Peyer's patch (tissue), 4 donors: ENCODE data around the gene VPS16.

Experiments used
- POLR2A ChIP-seq, 2 donors: fragments of 450-650 bp; IDR thresholded peaks; one replicate each; pipeline ENCODE4 v1.5.1; 2017; ENCODE audit warnings: antibody characterized with exemption in 2 of 2, mild to moderate bottlenecking in 2 of 2, moderate library complexity in 2 of 2
- TF ChIP-seq, protein P1 (sequence below), 6 experiments: fragments of 450-650 bp in 4 of 6; fragments of 200-600 bp in 2 of 6; sonication (generic) in 1 of 6; IDR thresholded peaks; one replicate each; pipeline ENCODE4 v1.5.1; 2017 to 2019; ENCODE audit warnings: antibody characterized with exemption in 6 of 6, mild to moderate bottlenecking in 3 of 6, moderate library complexity in 1 of 6

DNA sequence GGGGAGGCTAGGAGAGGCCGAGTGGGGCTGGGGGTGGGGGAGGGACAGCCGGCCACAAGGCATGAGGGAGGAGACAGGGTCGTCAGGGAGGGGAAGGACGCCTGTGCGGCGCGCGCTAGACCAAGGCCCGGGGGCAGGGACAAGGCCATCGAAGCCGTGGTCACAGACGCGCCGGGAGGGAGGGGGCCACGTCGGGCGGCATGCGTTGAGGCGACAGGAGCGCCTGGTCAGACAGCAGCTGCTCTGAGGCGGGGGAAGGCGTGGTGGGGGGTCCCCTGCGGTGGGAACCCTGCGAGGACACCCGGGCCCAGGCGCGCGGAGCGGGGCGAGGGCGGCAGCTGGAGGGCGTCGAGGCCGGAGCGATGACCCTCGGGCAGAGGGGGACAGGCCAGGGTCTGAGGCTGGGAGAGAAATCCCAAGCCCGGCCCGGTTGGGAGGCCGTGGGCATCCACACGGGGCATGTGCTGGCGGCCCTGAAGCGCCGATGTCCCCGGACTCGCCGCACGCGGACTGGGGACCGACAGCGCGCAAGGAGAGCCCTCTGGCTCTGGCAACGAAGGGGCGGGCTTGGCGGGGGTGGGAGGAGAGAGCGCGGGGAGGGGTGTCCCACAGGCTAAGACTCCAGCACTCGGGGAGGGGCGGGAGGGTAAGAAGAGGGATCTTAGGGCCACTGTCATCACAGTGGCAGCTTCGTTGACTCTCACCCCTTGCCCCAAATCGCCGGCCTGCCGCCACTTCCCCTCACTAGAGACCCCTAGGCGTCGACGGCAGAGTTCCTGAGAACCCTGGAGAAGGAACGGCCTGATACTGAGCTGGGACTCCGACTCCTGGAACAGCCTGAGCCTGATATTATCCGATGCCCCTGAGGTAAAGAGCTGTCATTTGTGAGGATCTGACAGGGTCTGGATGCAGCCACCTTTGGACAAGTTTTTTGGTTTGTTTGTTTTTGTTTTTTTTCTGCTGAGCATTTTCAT, 19.4 kb upstream of the VPS16 start:
- TF ChIP-seq, protein P1, sequence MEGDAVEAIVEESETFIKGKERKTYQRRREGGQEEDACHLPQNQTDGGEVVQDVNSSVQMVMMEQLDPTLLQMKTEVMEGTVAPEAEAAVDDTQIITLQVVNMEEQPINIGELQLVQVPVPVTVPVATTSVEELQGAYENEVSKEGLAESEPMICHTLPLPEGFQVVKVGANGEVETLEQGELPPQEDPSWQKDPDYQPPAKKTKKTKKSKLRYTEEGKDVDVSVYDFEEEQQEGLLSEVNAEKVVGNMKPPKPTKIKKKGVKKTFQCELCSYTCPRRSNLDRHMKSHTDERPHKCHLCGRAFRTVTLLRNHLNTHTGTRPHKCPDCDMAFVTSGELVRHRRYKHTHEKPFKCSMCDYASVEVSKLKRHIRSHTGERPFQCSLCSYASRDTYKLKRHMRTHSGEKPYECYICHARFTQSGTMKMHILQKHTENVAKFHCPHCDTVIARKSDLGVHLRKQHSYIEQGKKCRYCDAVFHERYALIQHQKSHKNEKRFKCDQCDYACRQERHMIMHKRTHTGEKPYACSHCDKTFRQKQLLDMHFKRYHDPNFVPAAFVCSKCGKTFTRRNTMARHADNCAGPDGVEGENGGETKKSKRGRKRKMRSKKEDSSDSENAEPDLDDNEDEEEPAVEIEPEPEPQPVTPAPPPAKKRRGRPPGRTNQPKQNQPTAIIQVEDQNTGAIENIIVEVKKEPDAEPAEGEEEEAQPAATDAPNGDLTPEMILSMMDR (IDR thresholded peaks at IDR 0.05), result no peak
- TF ChIP-seq POLR2A (IDR thresholded peaks at IDR 0.05), result no peak
